Activated T-helper 1 cell treated with anti-CD3 and anti-CD28 coated beads, Interleukin-12 subunit alpha, Interleukin-12 subunit beta, Interleukin-2, Interleukin-4 antibody, amounts not matched to agents 30 ng/mL and 10 ng/mL and 1 ng/mL, durations not matched to agents 14 hours and 24 hours and 36 hours (primary cell): ENCODE measurements around the gene FLRT1. TPM values are rescaled to one million over a fixed set of nuclear protein-coding genes. Genes with fewer than 3 reads are reported as not detected.

ENCODE experiments used
- DNase-seq: peaks from one replicate; pipeline ENCODE4 v3.0.0; 2021; ENCODE audit warnings: low spot score
- H3K27ac Mint-ChIP-seq: one replicate; pipeline ENCODE4 v1.8.0; 2021; ENCODE audit warnings: mild to moderate bottlenecking, mixed read lengths
- H3K27me3 Mint-ChIP-seq: one replicate; pipeline ENCODE4 v1.8.0; 2022; ENCODE audit warnings: mild to moderate bottlenecking, moderate library complexity, mixed read lengths; ENCODE audit not compliant: insufficient read depth
- H3K36me3 Mint-ChIP-seq: one replicate; pipeline ENCODE4 v1.8.0; 2021; ENCODE audit warnings: low read depth, mixed read lengths
- H3K4me1 Mint-ChIP-seq: one replicate; pipeline ENCODE4 v1.8.0; 2021; ENCODE audit warnings: low read depth, mixed read lengths
- H3K4me3 Mint-ChIP-seq: one replicate; pipeline ENCODE4 v1.8.0; 2021; ENCODE audit warnings: mild to moderate bottlenecking, moderate library complexity, mixed read lengths
- H3K9me3 Mint-ChIP-seq: one replicate; pipeline ENCODE4 v1.8.0; 2021; ENCODE audit warnings: mixed read lengths
- intact Hi-C: fragments of 100-400 bp; cut with micrococcal nuclease; formaldehyde crosslinking; loops from one replicate; pipeline ENCODE4 v1.15.1; 2024
- total RNA-seq: library from RNA; stranded (reverse); gene quantifications from 2 replicates; pipeline ENCODE4 v1.2.3, GENCODE V29; 2022

Gene FLRT1
- total RNA-seq, 1 donor from 2014 or later = not detected

GRCh38 chr11:64060861-64061444 lies 25.2 kb downstream of the FLRT1 start:
- intact Hi-C loops = loop anchor here (1.0 kb wide), 1 partner anchor 61 kb away; no protein-coding TSS in a partner anchor
- peaks cover 13% of the 10 kb centered on the region for H3K27me3 Mint-ChIP-seq
- no peak overlapping the region for H3K27ac Mint-ChIP-seq
- peaks cover 5% of the 10 kb centered on the region for H3K4me1 Mint-ChIP-seq
- no peaks in the 10 kb centered on the region for H3K9me3 Mint-ChIP-seq
- peak overlapping the region; percentile 81 for H3K4me3 Mint-ChIP-seq
- H3K36me3 Mint-ChIP-seq = peaks cover 2% of the 10 kb centered on the region
- DNase-seq = peak; percentile 56

GRCh38 chr11:64062185-64063039 lies 26.7 kb downstream of the FLRT1 start:
- Mint-ChIP-seq H3K27ac (no peak overlapping the region), H3K36me3 (peaks cover 2% of the 10 kb centered on the region), H3K9me3 (no peaks in the 10 kb centered on the region), H3K4me1 (peaks cover 5% of the 10 kb centered on the region), H3K4me3 (no peak overlapping the region), H3K27me3 (peaks cover 13% of the 10 kb centered on the region)
- intact Hi-C loops = no loop called here
- DNase-seq = no peak

DNA sequence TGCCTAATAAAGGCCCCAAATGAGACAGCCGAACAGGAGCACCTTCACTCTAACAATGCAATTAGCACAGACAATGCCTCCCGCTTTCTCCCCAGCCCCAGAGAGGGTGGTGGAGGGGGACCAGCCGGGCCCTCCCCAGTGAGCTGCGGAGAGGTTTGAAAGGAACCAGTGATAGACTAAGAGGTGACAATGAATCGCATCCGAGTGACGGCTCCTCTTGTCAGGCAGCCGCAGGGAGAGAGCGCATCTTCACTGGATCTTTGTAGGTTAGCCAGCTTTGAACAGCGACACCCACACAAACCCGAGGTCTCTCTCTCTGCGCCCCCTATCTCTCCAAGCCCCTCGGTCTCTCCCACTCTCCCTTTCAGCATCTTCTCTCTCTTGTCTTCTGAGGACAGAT lies 28.0 kb downstream of the FLRT1 start:
- peaks cover 5% of the 10 kb centered on the region for H3K4me1 Mint-ChIP-seq
- no peak overlapping the region for H3K4me3 Mint-ChIP-seq

GRCh38 chr11:64064374-64065140 lies 28.8 kb downstream of the FLRT1 start:
- Mint-ChIP-seq H3K27ac (no peak overlapping the region), H3K4me1 (peaks cover 5% of the 10 kb centered on the region), H3K27me3 (peaks cover 10% of the 10 kb centered on the region), H3K9me3 (no peaks in the 10 kb centered on the region), H3K4me3 (no peak overlapping the region), H3K36me3 (peaks cover 2% of the 10 kb centered on the region)
- DNase-seq = no peak
- intact Hi-C loops = no loop called here

More for the DNA sequence above, 28.0 kb downstream of the FLRT1 start:
- Mint-ChIP-seq H3K27me3 (peaks cover 13% of the 10 kb centered on the region), H3K9me3 (no peaks in the 10 kb centered on the region), H3K36me3 (peaks cover 2% of the 10 kb centered on the region), H3K27ac (no peak overlapping the region)
- no peak for DNase-seq
- intact Hi-C loops = no loop called here

DNA sequence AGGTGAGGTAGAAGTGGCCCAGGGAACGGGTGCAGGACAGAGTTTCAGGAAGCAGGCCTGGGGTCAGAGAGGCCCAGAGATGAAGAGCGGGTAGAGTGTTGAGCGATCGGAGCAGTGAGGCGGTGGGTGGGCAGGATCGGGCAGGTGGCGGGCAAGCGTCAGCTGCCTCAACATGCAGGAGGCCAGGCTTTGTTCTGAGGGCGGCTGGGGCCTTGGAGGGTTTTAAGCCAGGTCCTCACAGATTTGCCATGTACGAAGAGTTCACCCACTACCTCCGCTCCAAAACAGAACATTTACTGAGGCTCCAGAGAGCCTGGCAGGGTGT lies 29.4 kb downstream of the FLRT1 start:
- DNase-seq = no peak
- H3K4me3 Mint-ChIP-seq = no peak overlapping the region
- H3K27me3 Mint-ChIP-seq = peaks cover 10% of the 10 kb centered on the region
- peaks cover 2% of the 10 kb centered on the region for H3K36me3 Mint-ChIP-seq
- intact Hi-C loops = no loop called here
- no peak overlapping the region for H3K27ac Mint-ChIP-seq
- peaks cover 5% of the 10 kb centered on the region for H3K4me1 Mint-ChIP-seq
- H3K9me3 Mint-ChIP-seq = no peaks in the 10 kb centered on the region

- peaks cover 5% of the 10 kb centered on the region for H3K4me1 Mint-ChIP-seq
- no peak overlapping the region for H3K27ac Mint-ChIP-seq
- no peaks in the 10 kb centered on the region for H3K9me3 Mint-ChIP-seq
- intact Hi-C loops = no loop called here
- H3K36me3 Mint-ChIP-seq = peaks cover 2% of the 10 kb centered on the region
- no peak for DNase-seq
- peaks cover 8% of the 10 kb centered on the region for H3K27me3 Mint-ChIP-seq
- no peak overlapping the region for H3K4me3 Mint-ChIP-seq
Measured at GRCh38 chr11:64065712-64066111, 30.0 kb downstream of the FLRT1 start.

GRCh38 chr11:64067230-64067993 lies 31.7 kb downstream of the FLRT1 start:
- H3K27me3 Mint-ChIP-seq = no peaks in the 10 kb centered on the region
- H3K27ac Mint-ChIP-seq = no peak overlapping the region
- no peak for DNase-seq
- no peak overlapping the region for H3K4me3 Mint-ChIP-seq
- intact Hi-C loops = no loop called here
- H3K36me3 Mint-ChIP-seq = no peaks in the 10 kb centered on the region
- H3K4me1 Mint-ChIP-seq = no peaks in the 10 kb centered on the region
- no peaks in the 10 kb centered on the region for H3K9me3 Mint-ChIP-seq

DNA sequence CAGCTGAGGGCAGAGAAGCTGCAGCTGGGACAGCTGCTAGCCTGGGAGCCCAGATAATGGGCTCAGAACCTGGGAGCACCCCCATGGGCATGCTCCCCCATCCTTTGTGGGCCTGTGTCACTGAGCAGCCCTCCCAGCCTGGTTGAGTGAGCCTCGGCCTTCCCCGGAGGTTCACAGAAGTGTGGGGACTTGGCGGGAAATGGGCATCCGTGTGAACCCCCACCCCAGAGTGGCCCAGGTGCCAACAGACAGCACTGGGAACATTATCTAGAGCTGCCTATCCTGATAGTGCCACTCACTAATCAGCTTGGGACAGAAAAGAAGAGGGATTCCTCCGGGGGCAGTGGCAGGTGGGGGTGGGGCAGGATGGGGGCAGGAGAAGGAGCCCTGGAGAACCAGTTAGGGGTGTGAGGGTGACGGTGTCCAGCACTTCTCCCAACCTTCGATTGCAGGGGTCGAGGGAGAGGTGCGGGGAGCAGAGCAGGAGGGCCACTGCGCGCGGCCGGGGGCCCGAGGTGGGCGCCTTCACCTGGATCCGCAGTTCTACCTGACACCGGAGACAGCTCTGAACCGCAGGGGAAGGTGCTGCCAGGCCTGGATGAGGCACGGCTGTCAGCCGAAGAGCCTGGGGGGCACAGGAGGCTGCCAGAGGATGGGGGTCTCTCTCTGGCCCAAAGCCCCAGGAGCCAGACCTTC lies 33.1 kb downstream of the FLRT1 start:
- no peaks in the 10 kb centered on the region for H3K27me3 Mint-ChIP-seq
- no peaks in the 10 kb centered on the region for H3K36me3 Mint-ChIP-seq
- intact Hi-C loops = no loop called here

DNA sequence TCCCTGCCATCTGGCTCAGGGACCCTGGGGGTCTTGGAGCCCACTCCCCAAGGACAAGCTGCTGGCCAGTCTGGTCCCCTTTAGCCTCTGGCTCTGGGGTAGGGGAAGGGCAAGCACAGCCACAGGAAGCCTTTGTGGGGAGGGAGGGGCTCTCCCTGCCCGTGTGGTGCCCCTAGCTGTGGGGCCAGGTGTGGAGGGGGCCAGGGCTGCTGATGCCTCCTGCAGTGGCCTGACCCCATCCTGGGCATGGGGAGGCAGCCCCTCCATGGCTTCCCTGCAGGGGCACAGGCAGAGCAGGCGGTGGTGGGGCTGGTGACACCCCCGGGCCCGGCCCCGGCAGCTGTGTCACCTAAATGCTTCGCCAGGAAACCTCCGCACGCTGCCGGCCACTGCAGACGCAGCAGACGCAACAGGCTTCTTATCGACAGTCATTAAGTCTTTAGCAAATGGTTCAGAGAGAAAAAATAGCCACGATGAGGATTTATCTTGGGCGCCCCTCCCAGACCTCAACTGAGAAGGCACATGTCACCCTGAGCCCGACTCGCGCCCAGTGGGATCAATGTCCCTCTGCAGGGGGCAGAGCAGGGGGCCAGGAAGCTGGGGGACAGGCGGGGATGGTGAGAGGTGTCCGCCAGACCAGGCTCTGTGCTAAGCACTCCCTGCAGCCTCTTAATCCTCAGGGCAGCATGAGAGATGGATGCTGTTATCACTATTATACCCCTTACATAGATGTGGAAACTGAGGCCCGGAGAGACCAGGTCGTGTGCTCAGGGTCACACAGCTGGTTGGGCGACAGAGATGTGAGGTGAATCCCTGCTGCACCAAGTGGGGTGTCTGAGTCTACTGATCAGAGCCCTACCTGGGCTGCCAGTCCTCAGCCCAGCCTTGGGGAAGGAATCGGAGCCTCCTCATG lies 33.9 kb downstream of the FLRT1 start:
- Mint-ChIP-seq H3K9me3 (no peaks in the 10 kb centered on the region), H3K4me1 (peaks cover 4% of the 10 kb centered on the region), H3K4me3 (no peak overlapping the region), H3K27me3 (no peaks in the 10 kb centered on the region), H3K36me3 (no peaks in the 10 kb centered on the region), H3K27ac (no peak overlapping the region)
- intact Hi-C loops = no loop called here
- no peak for DNase-seq

More for the DNA sequence above, 33.1 kb downstream of the FLRT1 start:
- no peaks in the 10 kb centered on the region for H3K9me3 Mint-ChIP-seq
- H3K4me3 Mint-ChIP-seq = no peak overlapping the region
- H3K27ac Mint-ChIP-seq = no peak overlapping the region
- no peaks in the 10 kb centered on the region for H3K4me1 Mint-ChIP-seq
- DNase-seq = no peak

DNA sequence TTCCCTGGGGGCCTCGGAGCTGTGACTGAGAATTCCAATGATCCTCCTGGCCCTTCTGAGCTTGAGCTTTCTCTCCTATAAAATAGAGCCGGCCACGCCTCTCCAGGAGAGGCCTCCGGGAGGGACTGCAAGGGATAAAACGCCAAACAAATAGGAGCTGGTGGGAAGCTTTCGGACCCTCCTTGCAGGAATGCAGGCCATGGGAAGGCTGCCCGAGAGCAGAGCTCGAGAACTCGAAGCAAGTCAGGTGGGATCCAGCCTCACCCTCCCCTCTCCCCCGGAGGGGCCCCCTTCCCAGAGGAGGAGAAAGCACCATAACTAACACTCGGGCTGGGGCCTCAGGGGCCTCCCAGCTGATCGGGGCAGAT lies 34.6 kb downstream of the FLRT1 start:
- Mint-ChIP-seq H3K27ac (no peak overlapping the region), H3K36me3 (no peaks in the 10 kb centered on the region), H3K27me3 (no peaks in the 10 kb centered on the region), H3K4me1 (peaks cover 4% of the 10 kb centered on the region), H3K4me3 (no peak overlapping the region), H3K9me3 (no peaks in the 10 kb centered on the region)
- no peak for DNase-seq
- intact Hi-C loops = no loop called here

GRCh38 chr11:64071849-64072248 lies 36.1 kb downstream of the FLRT1 start:
- H3K9me3 Mint-ChIP-seq = no peaks in the 10 kb centered on the region
- H3K27me3 Mint-ChIP-seq = no peaks in the 10 kb centered on the region
- no peak overlapping the region for H3K27ac Mint-ChIP-seq
- intact Hi-C loops = no loop called here
- peaks cover 4% of the 10 kb centered on the region for H3K4me1 Mint-ChIP-seq
- no peaks in the 10 kb centered on the region for H3K36me3 Mint-ChIP-seq
- no peak overlapping the region for H3K4me3 Mint-ChIP-seq
- DNase-seq = no peak
